Stomach (tissue), 4 donors: ENCODE measurements around the gene UST.

Experiments used
- CTCF ChIP-seq, 7 experiments: fragments of 450-650 bp in 4 of 7; fragments of 200-600 bp in 3 of 7; sonication (generic) in 3 of 7; IDR thresholded peaks; one replicate each; pipeline ENCODE4 v1.5.1; 2016 to 2019; ENCODE audit warnings: antibody characterized with exemption in 7 of 7, control low read depth in 2 of 7, mild to moderate bottlenecking in 1 of 7
- EP300 ChIP-seq: sonication (generic); formaldehyde crosslinking; IDR thresholded peaks from one replicate; pipeline ENCODE4 v1.6.1; 2017; ENCODE audit warnings: antibody characterized with exemption
- POLR2A ChIP-seq, 4 donors: fragments of 450-650 bp; IDR thresholded peaks; one replicate each; pipeline ENCODE4 v1.6.1; 2016; ENCODE audit warnings: antibody characterized with exemption in 4 of 4, control low read depth in 2 of 4, mild to moderate bottlenecking in 1 of 4, moderate library complexity in 1 of 4

- TF ChIP-seq POLR2A (IDR thresholded peaks at IDR 0.05) = no peak
- TF ChIP-seq CTCF (IDR thresholded peaks at IDR 0.05) = no peak
- TF ChIP-seq EP300 = no peak
Measured at GRCh38 chr6:149012040-149012545, 265.3 kb downstream of the UST start.
